T-helper 17 cell (primary cell): ENCODE results near the gene SFTPB. TPM values are rescaled to one million over a fixed set of nuclear protein-coding genes. Genes with fewer than 3 reads are reported as not detected.
"Not testable (repeated sequence)": the region's sequence is repeated elsewhere in the genome, so short reads cannot be mapped to it uniquely, and the experiment has no call there.

Experiments used
- ATAC-seq: fragments of 150-1000 bp; cut with Tn5 transposase; 2 replicates; pipeline ENCODE4 v1.10.0; 2021; ENCODE audit warnings: mild to moderate bottlenecking, moderate library complexity
- DNase-seq, 3 donors: peaks; one replicate each; pipeline versions ENCODE4 v3.0.0 to v3.0.0-alpha.2; 2020 to 2021
- H3K9me3 ChIP-seq: one replicate; pipeline ENCODE4 v1.7.0; 2013; ENCODE audit warnings: low read length, mild to moderate bottlenecking; ENCODE audit not compliant: control insufficient read depth, poor library complexity, severe bottlenecking
- H3K27ac Mint-ChIP-seq: one replicate; pipeline ENCODE4 v1.8.0; 2022; ENCODE audit warnings: mild to moderate bottlenecking, moderate library complexity, mixed read lengths
- H3K27me3 Mint-ChIP-seq: one replicate; pipeline ENCODE4 v1.8.0; 2022; ENCODE audit warnings: mixed read lengths
- H3K36me3 Mint-ChIP-seq: one replicate; pipeline ENCODE4 v1.8.0; 2022; ENCODE audit warnings: low read depth, mixed read lengths
- H3K4me1 Mint-ChIP-seq: one replicate; pipeline ENCODE4 v1.8.0; 2022; ENCODE audit warnings: mild to moderate bottlenecking, mixed read lengths
- H3K4me3 Mint-ChIP-seq: one replicate; pipeline ENCODE4 v1.8.0; 2022; ENCODE audit warnings: mild to moderate bottlenecking, moderate library complexity, mixed read lengths
- total RNA-seq, 4 donors: library from RNA in 2 of 4; stranded (reverse) in 2 of 4; gene quantifications; one replicate each; pipeline ENCODE4 v1.2.3 and lab custom pipeline; 2022 to 2026

SFTPB gene
- total RNA-seq, 2 donors from 2014 or later, result not detected

GRCh38 chr2:85678794-85679672, 11.0 kb upstream of the SFTPB start:
- no peaks in the 10 kb centered on the region for H3K9me3 ChIP-seq
- Mint-ChIP-seq H3K27me3 (peaks cover 15% of the 10 kb centered on the region), H3K27ac (no peak overlapping the region), H3K4me1 (peaks cover 13% of the 10 kb centered on the region), H3K36me3 (peaks cover 3% of the 10 kb centered on the region), H3K4me3 (no peak overlapping the region)
- ATAC-seq (peak; percentile 99), DNase-seq (peak; percentile 63 to 73 (median 68))

- H3K4me3 Mint-ChIP-seq, result no peak overlapping the region
- peaks cover 13% of the 10 kb centered on the region for H3K4me1 Mint-ChIP-seq
Measured at GRCh38 chr2:85678377-85678776, 10.4 kb upstream of the SFTPB start.

GRCh38 chr2:85675866-85676548, 8.0 kb upstream of the SFTPB start:
- H3K27me3 Mint-ChIP-seq, result peaks cover 9% of the 10 kb centered on the region
- DNase-seq, result no peak

More at GRCh38 chr2:85678377-85678776, 10.4 kb upstream of the SFTPB start:
- Mint-ChIP-seq H3K27ac (no peak overlapping the region), H3K27me3 (peaks cover 15% of the 10 kb centered on the region), H3K36me3 (peaks cover 3% of the 10 kb centered on the region)
- H3K9me3 ChIP-seq, result no peaks in the 10 kb centered on the region
- no peak for DNase-seq
- ATAC-seq, result no peak

DNA sequence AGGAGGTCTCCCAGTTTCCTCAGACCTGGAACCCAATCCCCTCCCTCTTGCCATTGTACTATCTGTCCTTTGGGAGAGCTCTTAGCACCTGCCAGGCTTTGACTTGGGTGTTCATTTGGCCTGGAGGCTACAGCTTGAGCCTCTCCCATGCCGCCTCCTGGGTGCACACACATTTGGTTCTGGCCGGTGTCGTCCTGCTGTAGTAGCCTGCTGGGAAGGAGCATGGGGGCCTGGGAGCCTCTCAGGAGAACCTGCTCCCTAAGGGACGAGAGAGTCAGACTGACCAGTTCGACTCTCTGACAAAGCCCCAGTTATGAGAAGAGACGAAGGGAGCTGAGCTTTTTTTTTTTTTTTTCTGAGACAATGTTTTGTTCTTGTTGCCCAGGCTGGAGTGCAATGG, 7.4 kb upstream of the SFTPB start:
- peaks cover 3% of the 10 kb centered on the region for H3K27me3 Mint-ChIP-seq
- H3K9me3 ChIP-seq, result no peaks in the 10 kb centered on the region
- ATAC-seq (no peak), DNase-seq (no peak)
- peaks cover 3% of the 10 kb centered on the region for H3K36me3 Mint-ChIP-seq
- no peak overlapping the region for H3K27ac Mint-ChIP-seq
- peaks cover 19% of the 10 kb centered on the region for H3K4me1 Mint-ChIP-seq
- H3K4me3 Mint-ChIP-seq, result no peak overlapping the region

More at GRCh38 chr2:85675866-85676548, 8.0 kb upstream of the SFTPB start:
- H3K4me1 Mint-ChIP-seq, result peaks cover 20% of the 10 kb centered on the region
- H3K9me3 ChIP-seq, result no peaks in the 10 kb centered on the region
- no peak overlapping the region for H3K4me3 Mint-ChIP-seq
- ATAC-seq, result no peak
- peaks cover 3% of the 10 kb centered on the region for H3K36me3 Mint-ChIP-seq
- no peak overlapping the region for H3K27ac Mint-ChIP-seq

DNA sequence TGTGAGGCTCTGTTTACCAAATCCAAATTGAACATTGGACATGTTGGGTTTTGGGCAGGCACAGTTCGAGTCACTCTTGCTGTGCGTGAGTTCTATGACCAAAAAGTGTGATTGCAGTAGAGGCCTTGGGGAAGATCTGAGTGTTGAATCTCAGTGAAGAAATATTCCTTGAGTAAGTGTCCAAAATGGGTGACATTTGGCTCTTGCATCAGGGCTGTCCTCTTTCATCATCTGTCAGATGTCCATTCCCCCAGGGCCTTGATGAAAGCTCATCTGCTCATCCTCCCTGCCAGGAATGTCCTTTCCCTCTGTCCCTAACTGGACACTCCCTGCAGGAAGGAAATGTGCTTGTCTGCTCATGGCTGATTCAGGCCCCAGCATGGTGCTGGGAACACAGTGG, 6.4 kb upstream of the SFTPB start:
- no peaks in the 10 kb centered on the region for H3K27me3 Mint-ChIP-seq
- no peak overlapping the region for H3K27ac Mint-ChIP-seq
- ATAC-seq (no peak), DNase-seq (no peak)
- H3K36me3 Mint-ChIP-seq, result peaks cover 3% of the 10 kb centered on the region
- H3K4me3 Mint-ChIP-seq, result no peak overlapping the region
- H3K4me1 Mint-ChIP-seq, result peaks cover 17% of the 10 kb centered on the region
- H3K9me3 ChIP-seq, result no peaks in the 10 kb centered on the region

- Mint-ChIP-seq H3K36me3 (peaks cover 3% of the 10 kb centered on the region), H3K4me1 (peaks cover 14% of the 10 kb centered on the region), H3K27me3 (no peaks in the 10 kb centered on the region), H3K27ac (no peak overlapping the region), H3K4me3 (no peak overlapping the region)
- H3K9me3 ChIP-seq, result no peaks in the 10 kb centered on the region
- ATAC-seq (no peak), DNase-seq (no peak)
Measured at GRCh38 chr2:85673716-85674375, 5.8 kb upstream of the SFTPB start.

- no peak overlapping the region for H3K4me3 Mint-ChIP-seq
- H3K27ac Mint-ChIP-seq, result no peak overlapping the region
- no peaks in the 10 kb centered on the region for H3K36me3 Mint-ChIP-seq
- H3K4me1 Mint-ChIP-seq, result peaks cover 11% of the 10 kb centered on the region
- no peaks in the 10 kb centered on the region for H3K9me3 ChIP-seq
- DNase-seq (no peak), ATAC-seq (no peak)
- no peaks in the 10 kb centered on the region for H3K27me3 Mint-ChIP-seq
Measured at GRCh38 chr2:85672456-85672855, 4.5 kb upstream of the SFTPB start.

DNA sequence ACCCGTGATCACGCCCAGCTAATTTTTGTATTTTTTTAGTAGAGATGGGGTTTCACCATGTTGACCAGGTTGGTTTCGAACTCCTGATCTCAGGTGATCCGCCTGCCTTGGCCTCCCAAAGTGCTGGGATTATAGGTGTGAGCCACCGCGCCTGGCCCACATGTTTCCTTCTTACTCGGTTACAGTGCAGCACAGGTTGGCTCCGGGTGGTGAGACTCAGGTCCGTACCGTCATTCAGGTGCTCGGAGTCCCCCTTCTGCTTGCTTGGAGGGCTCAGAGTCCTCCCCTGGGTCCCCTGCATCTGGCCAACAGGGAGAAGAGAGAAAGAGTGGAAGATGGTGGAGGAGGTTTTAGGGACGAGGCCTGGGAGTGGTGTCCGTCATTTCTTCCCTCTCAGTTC, 2.4 kb upstream of the SFTPB start:
- not testable (repeated sequence) for H3K27me3 Mint-ChIP-seq, H3K9me3 ChIP-seq, H3K4me3 Mint-ChIP-seq, H3K36me3 Mint-ChIP-seq, ATAC-seq, DNase-seq, H3K27ac Mint-ChIP-seq
- peaks cover 18% of the 10 kb centered on the region for H3K4me1 Mint-ChIP-seq

- peaks cover 15% of the 10 kb centered on the region for H3K4me1 Mint-ChIP-seq
- DNase-seq (no peak), ATAC-seq (no peak)
- H3K27me3 Mint-ChIP-seq, result no peaks in the 10 kb centered on the region
- no peak overlapping the region for H3K27ac Mint-ChIP-seq
- no peaks in the 10 kb centered on the region for H3K9me3 ChIP-seq
- no peak overlapping the region for H3K4me3 Mint-ChIP-seq
- H3K36me3 Mint-ChIP-seq, result peaks cover 3% of the 10 kb centered on the region
Measured at GRCh38 chr2:85669549-85669948, 1.6 kb upstream of the SFTPB start.

DNA sequence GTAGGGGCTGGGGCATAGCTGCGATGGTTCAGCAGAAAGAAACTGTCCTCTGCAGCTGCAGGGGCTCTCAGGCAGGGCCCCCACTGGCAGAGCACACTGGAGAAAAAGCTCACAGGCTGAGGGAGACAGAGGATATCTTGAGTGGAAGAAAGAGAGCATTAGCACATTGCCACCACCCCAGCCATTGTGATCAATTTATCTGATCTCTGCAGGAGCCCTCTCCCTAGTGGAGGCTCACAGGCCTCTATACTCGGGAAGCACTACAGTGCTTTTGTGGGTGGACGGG, 801 bp upstream of the SFTPB start:
- DNase-seq (no peak), ATAC-seq (no peak)
- H3K27ac Mint-ChIP-seq, result no peak overlapping the region
- peaks cover 3% of the 10 kb centered on the region for H3K36me3 Mint-ChIP-seq
- no peaks in the 10 kb centered on the region for H3K27me3 Mint-ChIP-seq
- peaks cover 15% of the 10 kb centered on the region for H3K4me1 Mint-ChIP-seq
- no peak overlapping the region for H3K4me3 Mint-ChIP-seq
- no peaks in the 10 kb centered on the region for H3K9me3 ChIP-seq

DNA sequence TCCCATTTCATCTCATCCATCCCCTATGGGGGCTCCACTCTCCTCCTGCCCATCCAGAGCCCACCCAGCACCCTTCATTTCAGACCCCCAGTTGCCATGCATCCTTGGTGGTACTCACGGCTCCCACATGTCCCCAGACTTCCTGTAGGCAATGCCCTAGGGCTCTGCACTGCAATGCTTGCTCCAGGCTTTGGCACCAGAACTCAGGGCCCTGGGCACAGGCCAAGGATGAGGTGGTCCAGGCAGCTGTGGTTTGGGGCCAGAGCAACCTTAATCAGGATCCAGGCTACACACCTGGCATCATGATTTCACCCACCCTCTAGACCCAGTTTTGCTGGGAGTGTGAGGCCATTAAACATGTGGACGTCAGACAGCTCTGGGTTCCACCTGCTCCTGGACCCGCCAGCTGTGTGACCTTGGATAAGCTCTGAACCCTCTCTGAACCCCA, 414 bp downstream of the SFTPB start:
- ATAC-seq, result no peak
- no peak for DNase-seq
- H3K4me1 Mint-ChIP-seq, result peaks cover 11% of the 10 kb centered on the region
- H3K4me3 Mint-ChIP-seq, result no peak overlapping the region
- no peaks in the 10 kb centered on the region for H3K9me3 ChIP-seq
- H3K36me3 Mint-ChIP-seq, result peaks cover 3% of the 10 kb centered on the region
- no peaks in the 10 kb centered on the region for H3K27me3 Mint-ChIP-seq
- no peak overlapping the region for H3K27ac Mint-ChIP-seq

DNA sequence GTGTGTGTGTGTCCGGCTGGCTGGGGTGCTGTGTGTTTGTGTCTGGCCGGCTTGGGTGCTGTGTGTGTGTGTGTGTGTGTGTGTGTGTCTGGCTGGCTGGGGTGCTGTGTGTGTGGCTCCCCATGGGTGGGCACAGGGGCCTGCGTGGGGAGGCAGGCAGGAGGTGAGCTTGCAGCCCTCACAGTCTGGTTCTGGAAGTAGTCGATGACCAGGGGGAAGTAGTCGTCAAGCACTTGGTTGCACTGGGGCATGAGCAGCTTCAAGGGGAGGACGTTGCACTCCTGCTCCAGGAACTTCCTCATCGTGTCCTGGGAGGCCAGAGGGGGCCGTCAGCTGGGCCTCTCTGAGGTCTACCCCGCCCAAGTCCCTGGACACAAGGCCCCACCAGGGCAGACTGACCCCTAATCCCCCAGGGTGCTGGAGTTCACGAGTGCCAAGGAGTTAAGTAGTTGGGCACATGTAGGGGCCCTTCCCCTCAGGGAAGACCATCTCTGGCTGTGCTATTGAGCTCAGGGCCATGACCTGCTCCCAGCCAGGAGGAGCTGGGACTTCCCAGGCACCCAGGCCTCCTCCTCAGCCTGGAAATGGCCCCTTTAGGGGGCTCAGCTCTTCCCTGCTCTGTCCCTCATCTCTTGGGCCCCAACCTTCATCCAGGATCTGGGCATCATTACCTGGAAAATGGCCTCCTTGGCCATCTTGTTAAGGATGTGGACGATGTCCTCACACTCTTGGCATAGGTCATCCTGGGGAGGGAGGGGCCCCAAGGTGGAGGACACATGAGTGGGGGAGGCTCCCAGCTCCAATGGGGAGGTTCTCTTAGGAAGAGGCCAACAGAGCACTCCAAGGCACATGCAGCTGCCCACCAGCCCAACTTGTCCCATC, 1.3 kb downstream of the SFTPB start:
- H3K27me3 Mint-ChIP-seq, result no peaks in the 10 kb centered on the region
- ATAC-seq, result no peak
- H3K36me3 Mint-ChIP-seq, result peaks cover 3% of the 10 kb centered on the region
- H3K9me3 ChIP-seq, result no peaks in the 10 kb centered on the region
- H3K4me1 Mint-ChIP-seq, result peaks cover 8% of the 10 kb centered on the region
- H3K4me3 Mint-ChIP-seq, result no peak overlapping the region
- DNase-seq, result no peak
- H3K27ac Mint-ChIP-seq, result no peak overlapping the region

DNA sequence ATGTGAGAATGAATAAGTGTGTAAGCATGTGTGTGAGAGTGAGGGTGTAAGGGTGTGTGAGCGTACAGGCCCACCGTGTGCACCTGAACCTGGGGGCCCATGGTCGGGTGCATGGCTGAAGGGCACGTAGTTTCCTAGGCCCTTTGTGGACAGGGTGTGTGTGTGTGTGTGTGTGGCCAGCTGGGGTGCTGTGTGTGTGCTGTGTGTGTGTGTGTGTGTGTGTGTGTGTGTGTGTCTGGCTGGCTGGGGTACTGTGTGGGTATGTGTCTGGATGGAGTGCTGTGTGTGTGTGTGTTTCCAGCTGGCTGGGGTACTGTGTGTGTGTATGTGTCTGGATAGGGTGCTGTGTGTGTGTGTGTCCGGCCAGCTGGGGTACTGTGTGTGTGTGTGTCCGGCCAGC, 2.0 kb downstream of the SFTPB start:
- peaks cover 8% of the 10 kb centered on the region for H3K4me1 Mint-ChIP-seq
- H3K27ac Mint-ChIP-seq, result peak overlapping the region; percentile 34
- ATAC-seq (no peak), DNase-seq (no peak)
- no peaks in the 10 kb centered on the region for H3K27me3 Mint-ChIP-seq
- no peak overlapping the region for H3K4me3 Mint-ChIP-seq
- no peaks in the 10 kb centered on the region for H3K9me3 ChIP-seq
- H3K36me3 Mint-ChIP-seq, result peaks cover 3% of the 10 kb centered on the region
